Right forelimb (tissue), 1 donor: ENCODE data around the gene PSMD13.
"Not testable (repeated sequence)": the region's sequence is repeated elsewhere in the genome, so short reads cannot be mapped to it uniquely, and the experiment has no call there.

Experiments
- DNase-seq: peaks from one replicate; pipeline ENCODE4 v3.0.0-alpha.2; 2018

The PSMD13 gene

DNA sequence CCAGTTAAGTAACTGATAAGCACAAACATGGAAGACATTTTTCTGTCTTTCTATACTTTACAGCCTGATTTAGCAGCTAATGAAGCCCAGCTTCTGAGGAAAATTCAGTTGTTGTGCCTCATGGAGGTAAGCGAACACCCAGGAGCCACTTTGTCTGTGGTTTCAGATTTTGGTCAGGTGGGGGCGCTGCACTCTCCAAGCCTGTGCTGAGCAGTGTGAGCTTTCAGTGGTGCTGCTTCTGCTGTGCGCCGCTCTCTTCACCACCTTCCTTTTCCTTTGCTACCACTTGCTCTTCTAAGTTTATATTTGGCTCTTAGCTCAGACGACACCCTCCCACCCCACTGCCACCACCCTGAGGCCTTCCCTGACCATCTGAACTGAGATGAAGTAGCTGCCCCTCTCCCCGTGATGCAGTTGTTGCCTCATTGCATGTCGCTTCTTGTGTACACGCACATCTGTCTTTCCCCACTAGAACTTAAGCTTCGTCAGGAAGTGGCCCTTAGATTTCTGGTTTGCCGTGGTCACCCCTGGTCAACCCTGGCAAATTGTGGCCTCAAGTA is 14.0 kb downstream of the PSMD13 start:
- DNase-seq: peak; percentile 63

DNA sequence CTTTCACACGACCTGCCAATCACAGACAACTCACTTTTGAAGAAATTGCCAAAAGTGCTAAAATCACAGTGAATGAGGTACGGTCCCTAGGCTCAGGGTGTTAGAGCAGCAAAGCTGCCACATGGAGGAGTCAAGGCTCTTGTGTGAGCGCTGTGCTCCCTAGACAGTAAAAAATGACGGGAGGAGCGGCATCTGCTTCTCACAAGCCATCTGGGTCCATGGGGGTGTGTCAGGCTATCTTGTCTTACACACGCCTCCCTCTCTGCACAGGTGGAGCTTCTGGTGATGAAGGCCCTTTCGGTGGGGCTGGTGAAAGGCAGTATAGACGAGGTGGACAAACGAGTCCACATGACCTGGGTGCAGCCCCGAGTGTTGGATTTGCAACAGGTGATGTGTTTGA is 14.8 kb downstream of the PSMD13 start:
- no peak for DNase-seq

DNA sequence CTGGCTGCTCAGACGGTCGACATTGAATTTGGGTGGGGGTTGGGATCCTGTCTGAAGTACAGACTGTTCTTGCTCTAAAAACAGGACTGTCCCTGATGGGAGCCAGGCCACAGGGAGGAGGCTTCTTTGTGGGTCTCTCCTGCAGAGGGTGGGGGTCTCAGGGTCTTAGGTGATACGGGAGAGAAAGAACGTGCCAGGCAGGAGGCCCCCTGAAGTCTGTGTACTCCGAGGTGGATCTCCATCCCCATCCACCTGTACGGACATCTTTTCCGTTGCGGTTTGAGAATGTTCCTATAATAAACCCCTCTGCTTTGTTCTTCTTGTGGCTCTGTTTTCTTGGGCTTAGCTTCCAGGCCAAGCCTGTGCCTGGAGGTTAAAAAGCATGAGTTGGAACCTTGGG is 15.9 kb downstream of the PSMD13 start:
- DNase-seq: no peak

DNA sequence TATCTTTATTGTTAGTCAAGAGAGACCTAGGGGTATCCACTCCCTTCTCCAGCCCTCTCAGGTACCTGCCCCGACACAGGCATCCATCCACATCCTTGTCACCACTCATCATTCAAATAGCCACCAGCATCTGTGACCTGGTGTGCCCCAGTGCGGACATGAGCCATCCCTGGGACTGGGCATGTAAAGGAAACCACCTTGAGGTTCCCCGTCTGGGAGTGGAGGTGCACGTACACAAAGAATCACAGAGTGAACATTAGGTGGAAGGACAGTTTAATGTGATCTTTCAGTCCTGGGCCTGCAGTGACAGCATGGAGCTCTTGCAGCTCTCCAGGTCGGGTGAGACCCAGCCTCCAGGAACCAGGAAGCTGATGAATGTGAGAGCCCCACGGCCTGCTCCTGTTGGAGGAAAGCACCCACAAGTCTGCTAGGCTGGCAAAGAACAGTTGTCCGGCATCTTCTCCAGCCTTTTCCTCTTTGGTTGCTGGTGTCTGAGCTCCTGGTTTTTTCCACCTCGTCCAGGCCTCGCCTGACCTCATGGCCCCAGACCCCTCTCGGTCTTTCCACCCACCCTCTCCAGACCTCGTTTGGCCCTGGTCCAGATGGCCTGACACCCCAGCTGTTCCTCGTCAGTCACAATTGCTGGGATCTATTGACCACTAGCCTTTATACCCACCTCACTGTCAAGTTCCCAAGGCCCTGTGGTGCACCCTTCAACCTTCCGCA is 16.5 kb downstream of the PSMD13 start:
- no peak for DNase-seq

DNA sequence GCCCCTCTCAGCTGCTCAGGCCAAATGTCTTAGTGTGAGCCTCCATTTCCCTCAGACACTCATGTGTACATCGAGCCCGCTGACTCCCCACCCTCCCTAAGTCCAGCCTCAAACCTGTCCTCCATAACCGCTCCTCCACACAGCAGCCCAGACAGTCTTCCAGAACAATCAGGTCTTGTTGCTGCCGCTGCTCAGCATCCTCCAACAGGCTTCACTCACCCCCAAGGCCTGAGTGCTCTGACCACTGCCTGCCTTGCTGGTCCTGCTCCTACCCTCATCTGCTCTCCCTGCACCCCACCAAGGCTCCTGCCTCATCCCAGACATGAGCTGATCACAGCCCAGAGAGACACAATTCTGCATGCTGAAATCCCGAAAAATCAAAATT is 17.1 kb downstream of the PSMD13 start:
- no peak for DNase-seq

DNA sequence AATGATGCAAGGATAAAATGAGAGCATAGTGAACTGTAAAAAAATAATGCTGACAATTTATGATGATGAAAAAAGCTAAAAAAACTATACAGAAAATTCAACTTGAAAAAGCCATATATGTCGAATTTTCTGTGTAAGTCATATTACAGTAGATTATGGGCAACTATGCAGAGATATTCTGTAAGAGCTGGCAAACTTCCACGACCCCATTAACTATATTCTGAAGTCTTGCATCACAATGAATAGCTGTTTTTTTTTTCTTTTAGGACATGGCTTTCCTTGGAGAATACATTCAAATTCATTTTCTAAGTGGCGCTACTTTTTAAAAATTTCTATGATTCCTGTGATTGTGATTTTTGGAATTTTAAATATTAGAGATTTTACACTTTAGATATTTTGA is 18.4 kb downstream of the PSMD13 start:
- DNase-seq: no peak

- no peak for DNase-seq
These were observed 19.0 kb downstream of the PSMD13 start for GRCh38 chr11:255816-256215.

DNA sequence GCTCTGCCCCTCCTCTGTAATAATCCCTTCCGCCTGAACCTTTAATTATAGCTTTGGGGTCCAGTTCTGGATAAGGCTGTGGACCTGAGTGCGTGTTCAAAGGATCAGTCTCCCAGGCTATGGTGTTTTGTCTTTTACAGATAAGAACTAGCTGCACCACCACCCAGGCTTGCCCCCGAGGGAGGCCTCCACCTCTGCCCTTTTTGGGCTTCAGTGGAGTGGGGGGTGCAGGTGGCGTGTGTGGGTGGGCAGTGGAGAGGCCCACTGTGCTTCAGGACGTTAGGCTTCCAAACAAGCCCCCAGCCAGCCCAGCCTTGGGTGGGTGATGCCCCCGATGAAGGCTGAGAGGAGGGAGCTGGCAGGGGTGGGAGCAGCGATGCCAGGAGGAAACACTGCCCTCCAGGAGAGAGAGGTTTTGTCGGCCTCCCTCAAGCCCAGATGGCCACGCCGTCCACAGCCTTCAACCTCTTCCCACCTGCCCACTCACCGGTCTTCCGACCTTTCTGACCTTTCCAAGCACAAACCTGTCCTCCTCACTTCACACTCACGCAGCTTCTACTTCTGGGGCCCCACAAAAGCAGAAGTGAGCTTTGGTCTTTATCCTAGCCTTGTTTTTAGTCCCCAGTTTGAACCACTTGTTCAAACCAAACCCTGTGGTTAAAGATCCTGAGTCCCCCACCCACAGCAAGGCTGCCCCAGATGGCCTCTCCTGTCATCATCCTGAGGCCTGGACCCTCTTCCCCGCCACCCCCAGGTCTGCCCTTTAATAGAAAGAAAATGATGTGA is 20.4 kb downstream of the PSMD13 start:
- no peak for DNase-seq

GRCh38 chr11:257766-258493 is 21.2 kb downstream of the PSMD13 start:
- DNase-seq: no peak

DNA sequence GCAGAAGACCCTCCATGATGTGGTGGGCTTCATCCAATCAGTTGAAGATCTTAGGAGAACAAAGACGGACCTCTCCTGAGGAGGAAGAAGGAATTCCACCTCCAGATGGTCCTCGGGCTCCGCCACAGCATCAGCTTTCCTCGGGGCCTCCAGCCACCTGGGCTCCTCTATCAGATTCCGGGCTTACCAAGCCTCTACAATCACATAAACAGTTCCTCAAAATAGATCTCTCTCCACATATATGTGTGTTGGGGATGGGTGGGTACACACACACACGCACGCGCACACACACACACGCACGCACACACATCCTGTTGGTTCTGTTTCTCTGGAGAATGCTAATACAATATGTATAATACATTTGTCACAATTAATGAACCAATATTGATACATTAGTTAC is 22.6 kb downstream of the PSMD13 start:
- no peak for DNase-seq

- no peak for DNase-seq
These were observed 24.8 kb downstream of the PSMD13 start for GRCh38 chr11:261624-262023.

DNA sequence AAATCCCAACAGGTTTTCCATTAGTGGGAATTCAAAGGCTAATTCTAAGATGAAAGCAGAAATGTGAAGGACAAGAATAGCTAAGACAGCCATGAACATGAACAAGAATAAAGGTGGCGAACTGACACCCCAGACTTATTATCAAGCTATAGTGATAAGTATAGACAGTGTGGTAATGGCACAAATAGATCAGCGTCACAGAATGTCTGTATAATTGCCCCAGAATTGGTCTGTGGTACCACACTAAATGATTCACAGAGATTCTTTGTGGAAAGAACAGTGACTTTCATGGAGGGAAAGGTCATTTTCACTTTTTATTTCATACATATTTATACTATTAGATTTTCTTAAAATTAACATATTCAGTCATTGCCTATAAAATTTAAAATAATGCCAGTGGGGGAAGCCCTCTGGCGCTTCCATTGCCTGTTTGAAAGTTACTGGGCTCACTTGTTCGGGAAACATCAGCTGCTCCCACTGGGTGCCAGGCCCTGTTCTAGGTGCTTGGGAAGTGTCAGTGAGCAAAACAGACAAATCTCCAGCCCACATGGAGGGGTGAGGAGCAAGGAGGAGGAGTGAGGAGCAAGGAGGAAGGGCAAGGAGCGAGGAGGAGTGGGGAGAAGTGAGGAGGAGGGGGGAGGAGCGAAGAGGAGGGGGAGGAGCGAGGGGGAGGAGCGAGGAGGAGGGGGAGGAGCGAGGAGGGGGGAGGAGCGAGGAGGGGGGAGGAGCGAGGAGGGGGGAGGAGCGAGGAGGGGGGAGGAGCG is 30.1 kb downstream of the PSMD13 start:
- no peak for DNase-seq

DNA sequence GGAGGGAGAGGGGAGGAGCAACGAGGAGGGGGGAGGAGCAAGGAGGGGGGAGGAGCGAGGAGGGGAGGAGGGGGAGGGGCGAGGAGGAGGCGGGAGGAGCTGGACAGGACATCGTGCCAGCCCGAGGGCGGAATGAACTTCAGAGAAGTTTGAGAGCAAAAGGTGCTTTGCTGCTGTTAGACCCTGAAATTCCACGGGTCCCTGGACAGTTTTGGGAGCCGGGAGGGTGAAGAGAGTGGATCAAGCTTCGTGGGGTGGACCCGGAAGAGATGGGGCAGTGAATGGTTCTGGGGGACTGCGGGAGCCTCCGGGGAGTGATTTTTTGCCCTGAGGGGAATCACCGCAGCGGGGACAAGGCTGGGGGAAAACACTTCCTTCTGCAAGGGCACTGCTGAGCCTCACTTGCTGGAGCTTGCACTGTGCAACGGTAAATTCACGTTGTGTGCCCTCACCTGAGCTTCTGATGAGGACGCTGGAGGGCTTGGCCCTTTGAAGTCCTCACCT is 30.8 kb downstream of the PSMD13 start:
- DNase-seq: no peak

DNA sequence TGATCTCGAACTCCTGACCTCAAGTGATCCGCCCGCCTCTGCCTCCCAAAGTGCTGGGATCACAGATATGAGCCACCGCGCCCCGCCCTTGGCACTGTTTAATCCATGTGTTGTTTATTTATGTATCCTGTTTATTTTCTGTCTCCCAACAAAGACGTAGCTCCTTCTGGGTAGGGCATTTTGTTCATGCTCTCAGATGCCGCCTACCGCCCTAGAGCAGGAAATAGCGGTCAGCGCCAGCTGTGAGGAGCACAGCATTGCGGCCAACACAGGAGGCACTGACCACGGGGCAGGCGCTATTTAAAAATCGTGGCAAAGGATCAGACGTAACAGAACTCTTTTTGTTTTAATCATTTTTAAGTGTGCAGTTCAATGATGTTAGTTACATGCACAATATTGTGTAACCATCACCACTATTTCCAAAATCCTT is 32.0 kb downstream of the PSMD13 start:
- not testable (repeated sequence) for DNase-seq

DNA sequence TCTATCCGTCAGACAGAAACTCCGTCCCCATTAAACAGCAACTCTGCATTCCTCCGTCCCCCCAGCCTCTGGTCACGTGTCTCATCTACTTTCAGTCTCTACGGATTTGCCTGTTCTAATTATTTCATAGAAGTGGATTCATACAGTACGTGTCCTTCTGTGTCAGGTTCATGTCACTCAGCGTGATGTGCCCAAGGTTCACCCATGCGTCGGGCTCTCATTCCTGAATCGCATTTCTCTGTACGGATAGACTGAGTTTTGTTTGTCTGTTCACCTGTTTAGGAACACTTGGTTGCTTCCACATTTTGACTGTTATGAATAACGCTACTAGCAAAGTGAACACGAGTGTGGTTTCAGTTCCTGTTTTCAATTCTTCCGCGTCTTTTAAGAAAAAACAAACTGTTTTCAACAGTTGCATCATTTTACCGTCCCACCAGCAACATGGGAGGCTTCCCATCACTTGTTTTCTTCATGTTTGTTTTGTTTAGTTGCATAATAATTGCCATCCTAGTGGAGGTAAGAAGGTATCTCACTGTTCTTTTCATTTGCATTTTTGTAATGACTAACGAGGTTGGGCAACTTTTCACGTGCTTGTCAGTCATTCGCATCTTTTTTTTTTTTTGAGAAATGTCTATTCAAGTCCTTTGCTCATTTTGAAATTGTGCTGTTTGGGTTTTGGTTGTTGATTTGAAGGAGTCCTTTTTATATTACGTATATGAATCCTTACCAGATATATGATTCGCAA is 32.5 kb downstream of the PSMD13 start:
- DNase-seq: no peak

GRCh38 chr11:270451-271318 is 33.9 kb downstream of the PSMD13 start:
- no peak for DNase-seq

GRCh38 chr11:271319-271715 is 34.5 kb downstream of the PSMD13 start:
- DNase-seq: no peak

DNA sequence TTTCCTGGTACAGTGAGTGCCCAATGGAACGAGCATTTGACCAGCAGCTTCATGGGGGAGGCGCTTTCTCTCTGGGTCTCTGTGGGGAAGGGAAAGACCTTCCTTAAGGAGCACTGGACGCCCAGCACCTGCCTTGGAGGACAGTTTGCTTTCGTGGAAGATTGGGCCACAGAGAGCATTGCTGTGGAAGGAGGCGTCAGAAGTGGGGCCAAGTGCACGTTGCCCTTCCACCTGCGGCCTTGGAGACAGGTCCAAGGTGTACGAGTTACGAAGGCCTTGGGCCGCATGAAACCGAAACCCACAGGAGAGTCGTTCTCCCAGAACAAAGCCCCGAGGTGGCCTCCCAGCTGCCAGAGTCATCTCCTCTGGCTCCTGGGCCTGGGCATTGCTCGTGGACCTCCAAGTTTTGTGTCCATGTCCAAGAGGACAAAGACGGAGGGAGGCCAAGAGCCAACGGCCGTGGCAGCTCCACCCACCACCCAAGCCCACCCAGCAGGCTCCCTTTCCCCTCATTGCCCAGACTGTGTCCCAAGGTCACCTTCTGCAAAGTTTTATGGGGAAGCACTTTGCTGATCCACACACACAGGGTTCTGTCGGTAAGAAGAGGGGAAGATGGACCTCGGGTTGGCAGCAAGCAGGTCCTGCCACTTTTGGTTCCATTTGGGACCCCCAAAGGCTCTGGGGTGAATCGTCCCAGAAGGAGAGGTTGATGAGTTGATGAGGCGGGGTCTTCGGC is 35.6 kb downstream of the PSMD13 start:
- no peak for DNase-seq

- no peak for DNase-seq
These were observed 36.1 kb downstream of the PSMD13 start for GRCh38 chr11:272931-273198.

- no peak for DNase-seq
These were observed 39.4 kb downstream of the PSMD13 start for GRCh38 chr11:276219-276618.
